Trophoblast cell (in vitro differentiated cells and primary cell): ENCODE measurements around the gene GLS.
"Not testable (repeated sequence)": the region's sequence is repeated elsewhere in the genome, so short reads cannot be mapped to it uniquely, and the experiment has no call there.

ENCODE experiments used
- DNase-seq, 2 donors: peaks; one replicate each; pipeline ENCODE4 v3.0.0-alpha.2; 2016
- H2AFZ ChIP-seq: 2 replicates; pipeline ENCODE4 v1.6.1; 2013; ENCODE audit warnings: low read length, moderate library complexity, mild to moderate bottlenecking; ENCODE audit not compliant: insufficient read depth, poor library complexity
- H2AK5ac ChIP-seq: 2 replicates; pipeline ENCODE4 v1.6.1; 2013; ENCODE audit warnings: mild to moderate bottlenecking, low read length
- H2BK120ac ChIP-seq: 2 replicates; pipeline ENCODE4 v1.6.1; 2013; ENCODE audit warnings: low read length, mild to moderate bottlenecking, moderate library complexity; ENCODE audit not compliant: insufficient read depth, poor library complexity
- H2BK12ac ChIP-seq: 2 replicates; pipeline ENCODE4 v1.6.1; 2013; ENCODE audit warnings: mild to moderate bottlenecking, low read length, moderate library complexity
- H2BK5ac ChIP-seq: 2 replicates; pipeline ENCODE4 v1.6.1; 2013; ENCODE audit warnings: low read length, low read depth, moderate library complexity, mild to moderate bottlenecking; ENCODE audit not compliant: poor library complexity
- H3K14ac ChIP-seq: 2 replicates; pipeline ENCODE4 v1.6.1; 2013; ENCODE audit warnings: mild to moderate bottlenecking, low read length
- H3K18ac ChIP-seq: 2 replicates; pipeline ENCODE4 v1.6.1; 2013; ENCODE audit warnings: mild to moderate bottlenecking, low read length
- H3K23ac ChIP-seq: 2 replicates; pipeline ENCODE4 v1.6.1; 2013; ENCODE audit warnings: low read length
- H3K27ac ChIP-seq: 2 replicates; pipeline ENCODE4 v1.5.1; 2013; ENCODE audit warnings: low read depth, mild to moderate bottlenecking, inconsistent platforms, low read length, moderate library complexity
- H3K27me3 ChIP-seq: 2 replicates; pipeline ENCODE4 v1.6.1; 2013; ENCODE audit warnings: inconsistent platforms, mild to moderate bottlenecking, low read length, moderate library complexity; ENCODE audit not compliant: insufficient read depth
- H3K36me3 ChIP-seq, 2 experiments: 1 replicate in 1 of 2; 2 replicates in 1 of 2; pipeline ENCODE4 v1.6.1; 2013; ENCODE audit warnings: low read length in 2 of 2, mild to moderate bottlenecking in 2 of 2, moderate library complexity in 1 of 2; ENCODE audit not compliant: insufficient read depth in 2 of 2, control insufficient read depth in 1 of 2
- H3K4ac ChIP-seq: 2 replicates; pipeline ENCODE4 v1.6.1; 2013; ENCODE audit warnings: low read depth, mild to moderate bottlenecking, low read length, moderate library complexity
- H3K4me1 ChIP-seq, 2 experiments: 1 replicate in 1 of 2; 2 replicates in 1 of 2; pipeline ENCODE4 v1.6.1; 2013; ENCODE audit warnings: low read length in 2 of 2, mild to moderate bottlenecking in 2 of 2, moderate library complexity in 1 of 2; ENCODE audit not compliant: insufficient read depth in 2 of 2, control insufficient read depth in 1 of 2
- H3K4me2 ChIP-seq: 2 replicates; pipeline ENCODE4 v1.6.1; 2013; ENCODE audit warnings: inconsistent platforms, mild to moderate bottlenecking, low read length, moderate library complexity
- H3K4me3 ChIP-seq: 2 replicates; pipeline ENCODE4 v1.5.1; 2013; ENCODE audit warnings: mild to moderate bottlenecking, low read depth, low read length, inconsistent platforms
- H3K79me1 ChIP-seq: one replicate; pipeline ENCODE4 v1.6.1; 2013; ENCODE audit warnings: low read length
- H3K79me2 ChIP-seq: 2 replicates; pipeline ENCODE4 v1.6.1; 2013; ENCODE audit warnings: low read length, mild to moderate bottlenecking; ENCODE audit not compliant: control insufficient read depth, insufficient read depth, poor library complexity
- H3K9ac ChIP-seq: 2 replicates; pipeline ENCODE4 v1.6.1; 2013; ENCODE audit warnings: mild to moderate bottlenecking, low read length
- H3K9me3 ChIP-seq: 2 replicates; pipeline ENCODE4 v1.6.1; 2013; ENCODE audit warnings: low read depth, mild to moderate bottlenecking, control low read depth, inconsistent platforms, low read length; ENCODE audit not compliant: insufficient read depth
- H4K12ac ChIP-seq: 2 replicates; pipeline ENCODE4 v1.6.1; 2013; ENCODE audit warnings: low read depth, mild to moderate bottlenecking, low read length, moderate library complexity
- H4K8ac ChIP-seq: 2 replicates; pipeline ENCODE4 v1.6.1; 2013; ENCODE audit warnings: low read depth, mild to moderate bottlenecking, low read length, moderate library complexity
- H4K91ac ChIP-seq: one replicate; pipeline ENCODE4 v1.6.1; 2013; ENCODE audit warnings: low read depth, mild to moderate bottlenecking, low read length, moderate library complexity
- WGBS: extraction: QIAGEN DNeasy Blood & Tissue Kit; methylation state at CpG from one replicate; pipeline ENCODE4 v1.1.7; 2013; ENCODE audit warnings: missing lambda C conversion rate; ENCODE audit not compliant: insufficient read length, insufficient coverage; ENCODE audit errors: extremely low coverage; 5-methylcytosine and 5-hydroxymethylcytosine counted together

Gene GLS

GRCh38 chr2:190867212-190867611 is 13.4 kb upstream of the GLS start:
- WGBS, result no CpG with 5 or more reads among the region's 2 CpGs

GRCh38 chr2:190867832-190868231 is 12.8 kb upstream of the GLS start:
- no peak overlapping the region for H3K4me3 ChIP-seq
- H3K23ac ChIP-seq, result no peak overlapping the region
- DNase-seq, result no peak
- H2AFZ ChIP-seq, result no peak overlapping the region
- no peaks in the 10 kb centered on the region for H3K27me3 ChIP-seq
- H2BK120ac ChIP-seq, result no peak overlapping the region
- no peak overlapping the region for H2BK12ac ChIP-seq
- H3K14ac ChIP-seq, result no peak overlapping the region
- no peak overlapping the region for H4K91ac ChIP-seq
- peaks cover 3 to 5% of the 10 kb centered on the region in 2 experiments for H3K4me1 ChIP-seq
- no peaks in the 10 kb centered on the region for H3K36me3 ChIP-seq
- H4K12ac ChIP-seq, result no peak overlapping the region
- H3K9ac ChIP-seq, result no peak overlapping the region
- H3K79me1 ChIP-seq, result no peaks in the 10 kb centered on the region
- no peak overlapping the region for H4K8ac ChIP-seq
- no peak overlapping the region for H3K4ac ChIP-seq
- peaks cover 2% of the 10 kb centered on the region for H3K9me3 ChIP-seq
- no CpG with 5 or more reads among the region's 4 CpGs for WGBS
- no peak overlapping the region for H3K4me2 ChIP-seq
- no peak overlapping the region for H3K18ac ChIP-seq
- no peaks in the 10 kb centered on the region for H3K79me2 ChIP-seq
- H2AK5ac ChIP-seq, result no peak overlapping the region
- H3K27ac ChIP-seq, result no peak overlapping the region
- H2BK5ac ChIP-seq, result no peak overlapping the region

More at GRCh38 chr2:190867212-190867611, 13.4 kb upstream of the GLS start:
- H2AK5ac ChIP-seq, result no peak overlapping the region
- peaks cover 3 to 6% of the 10 kb centered on the region in 2 experiments for H3K4me1 ChIP-seq
- H3K9ac ChIP-seq, result no peak overlapping the region
- H2BK5ac ChIP-seq, result no peak overlapping the region
- H3K79me2 ChIP-seq, result no peaks in the 10 kb centered on the region
- no peak overlapping the region for H2BK120ac ChIP-seq
- no peak overlapping the region for H3K27ac ChIP-seq
- no peak for DNase-seq
- H3K27me3 ChIP-seq, result no peaks in the 10 kb centered on the region
- H3K36me3 ChIP-seq, result no peaks in the 10 kb centered on the region
- H3K14ac ChIP-seq, result no peak overlapping the region
- H4K91ac ChIP-seq, result no peak overlapping the region
- no peak overlapping the region for H3K4me2 ChIP-seq
- no peak overlapping the region for H4K8ac ChIP-seq
- no peak overlapping the region for H2AFZ ChIP-seq
- H3K23ac ChIP-seq, result no peak overlapping the region
- H2BK12ac ChIP-seq, result no peak overlapping the region
- H3K4me3 ChIP-seq, result no peak overlapping the region
- no peak overlapping the region for H3K18ac ChIP-seq
- no peaks in the 10 kb centered on the region for H3K79me1 ChIP-seq
- peaks cover 2% of the 10 kb centered on the region for H3K9me3 ChIP-seq
- H3K4ac ChIP-seq, result no peak overlapping the region
- no peak overlapping the region for H4K12ac ChIP-seq

GRCh38 chr2:190869721-190870120 is 10.9 kb upstream of the GLS start:
- H3K27me3 ChIP-seq, result no peaks in the 10 kb centered on the region
- H3K18ac ChIP-seq, result no peak overlapping the region
- H2AFZ ChIP-seq, result no peak overlapping the region
- DNase-seq, result no peak
- H3K4me2 ChIP-seq, result no peak overlapping the region
- H4K12ac ChIP-seq, result no peak overlapping the region
- H2AK5ac ChIP-seq, result no peak overlapping the region
- H2BK120ac ChIP-seq, result no peak overlapping the region
- H3K9ac ChIP-seq, result no peak overlapping the region
- H3K79me2 ChIP-seq, result no peaks in the 10 kb centered on the region
- H3K27ac ChIP-seq, result no peak overlapping the region
- no peak overlapping the region for H4K8ac ChIP-seq
- no peak overlapping the region for H4K91ac ChIP-seq
- no peaks in the 10 kb centered on the region for H3K36me3 ChIP-seq
- peaks cover 2% of the 10 kb centered on the region for H3K9me3 ChIP-seq
- H3K79me1 ChIP-seq, result no peaks in the 10 kb centered on the region
- no peak overlapping the region for H2BK12ac ChIP-seq
- no peak overlapping the region for H2BK5ac ChIP-seq
- WGBS, result no CpG with 5 or more reads among the region's 5 CpGs
- no peak overlapping the region for H3K4me3 ChIP-seq
- H3K23ac ChIP-seq, result no peak overlapping the region
- no peak overlapping the region for H3K14ac ChIP-seq
- peaks cover 0 to 2% of the 10 kb centered on the region in 2 experiments for H3K4me1 ChIP-seq
- H3K4ac ChIP-seq, result no peak overlapping the region

- not testable (repeated sequence) for H3K18ac ChIP-seq, H4K91ac ChIP-seq, H3K79me1 ChIP-seq, H3K79me2 ChIP-seq, H3K36me3 ChIP-seq, H2BK5ac ChIP-seq, H4K8ac ChIP-seq, H2BK120ac ChIP-seq, H3K23ac ChIP-seq, H3K27me3 ChIP-seq, H3K4me2 ChIP-seq, H2AFZ ChIP-seq, H4K12ac ChIP-seq, H3K4me1 ChIP-seq, H3K4ac ChIP-seq, H3K9me3 ChIP-seq, H3K4me3 ChIP-seq, H3K14ac ChIP-seq, H2AK5ac ChIP-seq, H2BK12ac ChIP-seq, H3K27ac ChIP-seq, H3K9ac ChIP-seq
- WGBS, result no CpG with 5 or more reads among the region's 7 CpGs
- DNase-seq, result peak in 1 of 2 donors; percentile 58
Observed at GRCh38 chr2:190873451-190873850, 7.2 kb upstream of the GLS start.
